HFFc6 (cell line): ENCODE results near the gene ZBTB5. TPM values are rescaled to one million over a fixed set of nuclear protein-coding genes. Genes with fewer than 3 reads are reported as not detected.
"Not testable (repeated sequence)": the region's sequence is repeated elsewhere in the genome, so short reads cannot be mapped to it uniquely, and the experiment has no call there.

Experiments used
- DNase-seq: peaks from one replicate; pipeline ENCODE4 v3.0.0-alpha.2; 2018
- H3K27ac Mint-ChIP-seq: 2 replicates; pipeline ENCODE4 v1.8.0; 2020; ENCODE audit warnings: mild to moderate bottlenecking, mixed read lengths
- H3K27me3 Mint-ChIP-seq: 2 replicates; pipeline ENCODE4 v1.8.0; 2021; ENCODE audit warnings: mild to moderate bottlenecking, moderate library complexity, mixed read lengths; ENCODE audit not compliant: insufficient read depth
- H3K36me3 Mint-ChIP-seq: 2 replicates; pipeline ENCODE4 v1.8.0; 2021; ENCODE audit warnings: low read depth, mixed read lengths
- H3K4me1 Mint-ChIP-seq: 2 replicates; pipeline ENCODE4 v1.8.0; 2020; ENCODE audit warnings: low read depth, mixed read lengths
- H3K4me3 Mint-ChIP-seq: 2 replicates; pipeline ENCODE4 v1.8.0; 2020; ENCODE audit warnings: mild to moderate bottlenecking, moderate library complexity, mixed read lengths
- H3K9me3 Mint-ChIP-seq: 2 replicates; pipeline ENCODE4 v1.8.0; 2020; ENCODE audit warnings: mild to moderate bottlenecking, mixed read lengths
- total RNA-seq, 6 experiments: library from RNA; stranded (reverse); fragmentation: NEBNext Ultra II Directional; extraction: Animal tissue kit (Norgen Biotek cat#: 25700); gene quantifications; 2 replicates in 1 of 6; 3 replicates in 5 of 6; pipeline ENCODE4 v1.2.3, GENCODE V29; 2021
- TF ChIP-seq, protein P1 (sequence below): fragments of 200-600 bp; sonication (generic); IDR thresholded peaks from 2 replicates; pipeline ENCODE4 v1.5.0; 2021; ENCODE audit warnings: antibody characterized with exemption, mild to moderate bottlenecking

ZBTB5 gene
- total RNA-seq, 6 experiments from 2014 or later = 4.6 to 5.9 (median 5.3) TPM

DNA sequence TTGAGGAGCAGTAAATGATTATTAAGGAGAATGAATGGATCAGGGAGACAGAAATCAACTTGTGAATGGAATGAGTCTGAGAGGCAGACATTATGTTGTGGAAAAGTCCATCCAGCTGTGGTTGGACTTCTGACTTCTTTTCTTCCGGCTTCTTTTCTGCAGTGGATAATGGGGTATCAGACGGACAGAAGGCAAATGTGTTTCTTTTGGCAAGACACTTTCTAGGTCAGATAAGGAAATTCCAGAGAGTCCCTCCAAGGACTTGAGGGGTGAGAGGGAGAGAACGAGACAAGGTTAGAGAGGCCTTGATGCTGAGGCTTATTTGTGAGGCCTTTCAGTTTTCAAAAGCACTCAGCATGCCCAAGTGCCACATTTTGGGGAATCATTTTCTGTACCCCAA lies 59.9 kb downstream of the ZBTB5 start:
- DNase-seq = no peak
- no peaks in the 10 kb centered on the region; the same call in 1 of the 2 replicates for H3K4me1 Mint-ChIP-seq

DNA sequence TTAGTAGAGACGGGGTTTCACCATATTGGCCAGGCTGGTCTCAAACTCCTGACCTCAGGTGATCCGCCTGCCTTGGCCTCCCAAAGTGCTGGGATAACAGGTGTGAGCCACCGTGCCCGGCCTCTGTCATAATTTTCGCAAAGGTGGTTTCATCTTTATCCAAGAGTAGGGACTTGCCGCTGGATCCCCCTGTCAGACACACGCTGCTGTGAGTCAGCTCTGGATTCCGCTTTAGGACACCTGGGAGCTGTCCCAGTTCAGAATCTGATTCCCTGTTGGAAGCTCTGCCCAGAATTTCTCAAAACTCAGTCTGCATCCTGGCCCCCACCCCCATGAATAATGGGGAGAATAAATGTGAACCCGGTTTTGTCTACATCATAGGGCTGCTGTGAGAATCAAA lies 60.7 kb downstream of the ZBTB5 start:
- TF ChIP-seq, protein P1, sequence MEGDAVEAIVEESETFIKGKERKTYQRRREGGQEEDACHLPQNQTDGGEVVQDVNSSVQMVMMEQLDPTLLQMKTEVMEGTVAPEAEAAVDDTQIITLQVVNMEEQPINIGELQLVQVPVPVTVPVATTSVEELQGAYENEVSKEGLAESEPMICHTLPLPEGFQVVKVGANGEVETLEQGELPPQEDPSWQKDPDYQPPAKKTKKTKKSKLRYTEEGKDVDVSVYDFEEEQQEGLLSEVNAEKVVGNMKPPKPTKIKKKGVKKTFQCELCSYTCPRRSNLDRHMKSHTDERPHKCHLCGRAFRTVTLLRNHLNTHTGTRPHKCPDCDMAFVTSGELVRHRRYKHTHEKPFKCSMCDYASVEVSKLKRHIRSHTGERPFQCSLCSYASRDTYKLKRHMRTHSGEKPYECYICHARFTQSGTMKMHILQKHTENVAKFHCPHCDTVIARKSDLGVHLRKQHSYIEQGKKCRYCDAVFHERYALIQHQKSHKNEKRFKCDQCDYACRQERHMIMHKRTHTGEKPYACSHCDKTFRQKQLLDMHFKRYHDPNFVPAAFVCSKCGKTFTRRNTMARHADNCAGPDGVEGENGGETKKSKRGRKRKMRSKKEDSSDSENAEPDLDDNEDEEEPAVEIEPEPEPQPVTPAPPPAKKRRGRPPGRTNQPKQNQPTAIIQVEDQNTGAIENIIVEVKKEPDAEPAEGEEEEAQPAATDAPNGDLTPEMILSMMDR = no peak
- Mint-ChIP-seq H3K9me3 (no peaks in the 10 kb centered on the region), H3K4me3 (no peak overlapping the region), H3K36me3 (no peaks in the 10 kb centered on the region), H3K27me3 (peaks cover 15% of the 10 kb centered on the region), H3K4me1 (no peaks in the 10 kb centered on the region; the same call in 1 of the 2 replicates), H3K27ac (no peak overlapping the region)
- no peak for DNase-seq

More for the DNA sequence above, 59.9 kb downstream of the ZBTB5 start:
- H3K27me3 Mint-ChIP-seq = peaks cover 13% of the 10 kb centered on the region
- no peak overlapping the region for H3K27ac Mint-ChIP-seq
- no peak overlapping the region for H3K4me3 Mint-ChIP-seq
- H3K9me3 Mint-ChIP-seq = no peaks in the 10 kb centered on the region
- TF ChIP-seq, protein P1 = no peak
- H3K36me3 Mint-ChIP-seq = no peaks in the 10 kb centered on the region

DNA sequence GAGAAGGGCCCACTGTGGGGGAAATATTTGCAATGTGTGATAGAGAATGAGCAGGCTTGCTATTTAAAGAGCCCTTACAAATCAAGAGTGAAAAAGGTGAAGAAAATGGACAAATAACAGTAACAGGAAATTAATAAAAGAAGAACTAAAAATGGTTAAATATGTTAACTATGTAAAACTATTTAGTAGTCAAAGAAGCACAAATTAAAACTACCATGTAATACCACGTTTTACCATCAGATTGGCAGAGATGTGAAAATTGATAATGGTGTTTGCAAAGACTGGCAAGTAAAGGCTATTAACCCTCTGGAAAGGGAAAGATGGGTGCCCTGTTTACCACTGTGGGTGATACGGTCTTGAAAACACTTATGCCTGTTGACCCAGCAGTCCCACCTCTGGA lies 65.9 kb downstream of the ZBTB5 start:
- Mint-ChIP-seq H3K9me3 (no peaks in the 10 kb centered on the region), H3K4me3 (no peak overlapping the region), H3K36me3 (no peaks in the 10 kb centered on the region), H3K27me3 (peaks cover 28% of the 10 kb centered on the region), H3K4me1 (no peaks in the 10 kb centered on the region), H3K27ac (no peak overlapping the region)
- no peak for DNase-seq
- TF ChIP-seq, protein P1 = 0 out of 2 replicates have a peak, but pooled peaks have one; percentile 9

DNA sequence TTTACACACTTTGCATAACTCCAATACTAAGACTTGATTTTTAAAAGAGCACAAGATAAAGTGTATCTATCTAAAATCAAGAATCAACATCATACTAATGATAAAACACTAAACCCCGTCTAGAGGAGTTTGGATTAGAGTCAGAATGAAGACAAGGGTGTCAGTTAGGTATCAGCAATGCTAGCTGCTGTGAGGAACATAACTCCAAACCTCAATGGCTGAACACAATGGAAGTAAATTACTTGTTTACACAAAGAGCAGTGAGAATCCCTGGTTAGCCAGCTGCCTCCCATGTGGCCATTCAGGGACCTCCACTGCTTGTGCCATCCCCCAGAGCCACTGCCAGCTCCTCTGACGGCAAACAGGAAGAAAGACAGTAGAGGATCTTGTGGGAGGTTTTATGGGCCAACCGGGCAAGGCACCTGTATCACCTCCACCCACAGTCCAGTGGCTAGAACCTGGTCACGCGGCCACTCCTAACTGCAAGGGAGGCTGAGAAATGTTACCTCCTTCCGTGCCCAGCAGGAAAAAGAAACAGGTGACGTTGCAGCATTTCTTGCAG lies 66.7 kb downstream of the ZBTB5 start:
- TF ChIP-seq, protein P1 = no peak
- H3K36me3 Mint-ChIP-seq = no peaks in the 10 kb centered on the region
- H3K27ac Mint-ChIP-seq = no peak overlapping the region
- H3K27me3 Mint-ChIP-seq = peaks cover 26% of the 10 kb centered on the region
- H3K9me3 Mint-ChIP-seq = no peaks in the 10 kb centered on the region
- no peaks in the 10 kb centered on the region for H3K4me1 Mint-ChIP-seq
- H3K4me3 Mint-ChIP-seq = no peak overlapping the region
- DNase-seq = no peak

DNA sequence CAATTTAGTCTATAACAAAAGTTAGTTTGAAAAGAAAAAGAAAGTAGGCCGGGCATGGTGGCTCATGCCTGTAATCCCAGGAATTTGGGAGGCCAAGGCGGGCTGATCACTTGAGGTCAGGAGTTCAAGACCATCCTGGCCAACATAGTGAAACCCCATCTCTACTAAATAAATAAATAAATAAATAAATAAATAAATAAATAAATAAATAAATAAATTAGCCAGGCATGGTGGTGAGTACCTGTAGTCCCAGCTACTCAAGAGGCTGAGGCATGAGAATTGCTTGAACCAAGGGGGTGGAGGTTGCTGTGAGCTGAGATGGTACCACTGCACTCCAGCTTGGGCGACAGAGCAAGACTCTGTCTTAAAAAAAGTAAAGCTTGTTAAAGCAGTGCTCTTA lies 67.3 kb downstream of the ZBTB5 start:
- H3K36me3 Mint-ChIP-seq, DNase-seq, H3K4me3 Mint-ChIP-seq, H3K9me3 Mint-ChIP-seq, H3K27ac Mint-ChIP-seq, H3K4me1 Mint-ChIP-seq: not testable (repeated sequence)
- H3K27me3 Mint-ChIP-seq = peaks cover 20% of the 10 kb centered on the region

DNA sequence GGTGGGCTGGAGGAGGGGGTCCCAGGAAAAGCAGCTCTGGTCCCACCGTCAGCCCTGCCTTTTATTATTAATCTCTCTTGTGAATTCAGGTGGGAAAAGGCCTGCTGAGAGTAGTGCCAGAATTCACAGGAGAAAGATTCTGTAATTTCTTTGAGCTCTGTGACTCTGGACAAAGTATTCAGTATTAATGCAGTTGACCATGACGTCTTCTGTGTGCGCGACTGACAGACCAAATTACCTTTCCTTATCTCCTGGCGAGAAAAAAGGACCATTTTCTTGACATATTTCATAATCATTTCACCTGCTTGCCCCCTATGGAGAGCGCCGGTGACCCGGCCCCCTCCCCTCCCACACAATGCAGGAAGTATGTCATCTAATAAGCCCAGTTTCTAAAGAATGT lies 69.6 kb downstream of the ZBTB5 start:
- Mint-ChIP-seq H3K9me3 (no peaks in the 10 kb centered on the region), H3K27ac (no peak overlapping the region), H3K36me3 (no peaks in the 10 kb centered on the region), H3K4me1 (no peaks in the 10 kb centered on the region), H3K4me3 (no peak overlapping the region), H3K27me3 (peaks cover 17% of the 10 kb centered on the region)
- TF ChIP-seq, protein P1 = no peak
- no peak for DNase-seq
